HG03442 (cell line): ENCODE data around the gene CLEC18B.
"Not testable (repeated sequence)": the region's sequence is repeated elsewhere in the genome, so short reads cannot be mapped to it uniquely, and the experiment has no call there.

Source experiments
- ATAC-seq: cut with Tn5 transposase; IDR thresholded peaks from one replicate; pipeline ENCODE4 v1.9.1; 2021; ENCODE audit warnings: mild to moderate bottlenecking, moderate library complexity; ENCODE audit not compliant: unreplicated experiment

CLEC18B gene

GRCh38 chr16:74446866-74447265 is 25.6 kb upstream of the CLEC18B start:
- no peak for ATAC-seq

- not testable (repeated sequence) for ATAC-seq
These were observed 22.5 kb upstream of the CLEC18B start for GRCh38 chr16:74443624-74444346.

GRCh38 chr16:74439685-74440084 is 18.4 kb upstream of the CLEC18B start:
- no peak for ATAC-seq

- no peak for ATAC-seq
These were observed 17.3 kb upstream of the CLEC18B start for GRCh38 chr16:74438492-74438979.

GRCh38 chr16:74431516-74431915 is 10.2 kb upstream of the CLEC18B start:
- no peak for ATAC-seq

- ATAC-seq = not testable (repeated sequence)
These were observed 8.9 kb upstream of the CLEC18B start for GRCh38 chr16:74430036-74430712.

- not testable (repeated sequence) for ATAC-seq
These were observed 7.2 kb upstream of the CLEC18B start for GRCh38 chr16:74428493-74428892.

- not testable (repeated sequence) for ATAC-seq
These were observed 4.5 kb upstream of the CLEC18B start for GRCh38 chr16:74425751-74426150.

GRCh38 chr16:74423721-74424120 is 2.4 kb upstream of the CLEC18B start:
- not testable (repeated sequence) for ATAC-seq

- ATAC-seq = not testable (repeated sequence)
These were observed 808 bp upstream of the CLEC18B start for GRCh38 chr16:74422086-74422485.

- ATAC-seq = not testable (repeated sequence)
These were observed 156 bp upstream of the CLEC18B start for GRCh38 chr16:74421482-74421785.

- not testable (repeated sequence) for ATAC-seq
These were observed 1.5 kb downstream of the CLEC18B start for GRCh38 chr16:74419811-74420210.

GRCh38 chr16:74417897-74418296 is 3.4 kb downstream of the CLEC18B start:
- ATAC-seq = not testable (repeated sequence)

- ATAC-seq = not testable (repeated sequence)
These were observed 7.4 kb downstream of the CLEC18B start for GRCh38 chr16:74413920-74414319.

GRCh38 chr16:74413485-74413884 is 7.8 kb downstream of the CLEC18B start:
- ATAC-seq = not testable (repeated sequence)

GRCh38 chr16:74412775-74413390 is 8.4 kb downstream of the CLEC18B start:
- ATAC-seq = not testable (repeated sequence)

- not testable (repeated sequence) for ATAC-seq
These were observed 9.0 kb downstream of the CLEC18B start for GRCh38 chr16:74412138-74412774.

GRCh38 chr16:74410981-74411380 is 10.3 kb downstream of the CLEC18B start:
- not testable (repeated sequence) for ATAC-seq

- ATAC-seq = not testable (repeated sequence)
These were observed 11.0 kb downstream of the CLEC18B start for GRCh38 chr16:74410057-74410957.
